Neural crest cell (in vitro differentiated cells): ENCODE measurements around the gene SLC6A16. TPM values are rescaled to one million over a fixed set of nuclear protein-coding genes. Genes with fewer than 3 reads are reported as not detected.
"Not testable (repeated sequence)": the region's sequence is repeated elsewhere in the genome, so short reads cannot be mapped to it uniquely, and the experiment has no call there.

Source experiments
- DNase-seq: peaks from one replicate; pipeline ENCODE4 v3.0.0; 2021; ENCODE audit warnings: low read depth, mixed read lengths, low spot score
- H3K27ac Mint-ChIP-seq: one replicate; pipeline ENCODE4 v1.8.0; 2021; ENCODE audit warnings: mild to moderate bottlenecking, mixed read lengths; ENCODE audit not compliant: unreplicated experiment
- H3K27me3 Mint-ChIP-seq: 2 replicates; pipeline ENCODE4 v1.8.0; 2021; ENCODE audit warnings: low read depth, mild to moderate bottlenecking, mixed read lengths
- H3K36me3 Mint-ChIP-seq: 2 replicates; pipeline ENCODE4 v1.8.0; 2021; ENCODE audit warnings: low read depth, mild to moderate bottlenecking, mixed read lengths
- H3K4me1 Mint-ChIP-seq: 2 replicates; pipeline ENCODE4 v1.8.0; 2021; ENCODE audit warnings: mixed read lengths
- H3K4me3 Mint-ChIP-seq: one replicate; pipeline ENCODE4 v1.8.0; 2021; ENCODE audit warnings: mild to moderate bottlenecking, mixed read lengths
- H3K9me3 Mint-ChIP-seq: 2 replicates; pipeline ENCODE4 v1.8.0; 2021; ENCODE audit warnings: mixed read lengths
- CTCF ChIP-seq: fragments of 200-600 bp; sonication (generic); conservative IDR thresholded peaks from 2 replicates; pipeline ENCODE4 v1.5.0; 2021; ENCODE audit warnings: antibody characterized with exemption, mild to moderate bottlenecking
- long read RNA-seq: library from polyadenylated mRNA; unstranded; transcript quantifications from one replicate; pipeline ENCODE4 v2.0.0, GENCODE V29; 2020
- total RNA-seq: library from RNA; stranded (reverse); gene quantifications from 2 replicates; pipeline ENCODE4 v1.2.1, GENCODE V29; 2021

SLC6A16 gene
- total RNA-seq: 7.4 and 9.4 TPM in 2 replicates
- long read RNA-seq: 0 reads

- no peak for DNase-seq
- peaks cover 54% of the 10 kb centered on the region for H3K36me3 Mint-ChIP-seq
- H3K4me1 Mint-ChIP-seq: peaks cover 5% of the 10 kb centered on the region
- H3K4me3 Mint-ChIP-seq: peak within 1 kb of the TSS; percentile 60
- no peak for TF ChIP-seq CTCF
- peak within 1 kb of the TSS; percentile 35 for H3K27ac Mint-ChIP-seq
- H3K27me3 Mint-ChIP-seq: no peaks in the 10 kb centered on the region
- H3K9me3 Mint-ChIP-seq: peaks cover 9% of the 10 kb centered on the region
These were observed at the start of gene SLC6A16 for GRCh38 chr19:49324801-49325576. Gene SLC6A16, minus strand, starts transcription at chr19:49325191. Its CDS starts 13,844 bp downstream, at chr19:49311347.

GRCh38 chr19:49373174-49373573 lies 48.2 kb upstream of the SLC6A16 start:
- H3K27ac Mint-ChIP-seq, DNase-seq, H3K36me3 Mint-ChIP-seq, H3K4me1 Mint-ChIP-seq, H3K9me3 Mint-ChIP-seq, H3K27me3 Mint-ChIP-seq, H3K4me3 Mint-ChIP-seq: not testable (repeated sequence)

GRCh38 chr19:49371184-49371583 lies 46.2 kb upstream of the SLC6A16 start:
- Mint-ChIP-seq H3K4me1 (no peaks in the 10 kb centered on the region), H3K27ac (no peak overlapping the region), H3K9me3 (peaks cover 3% of the 10 kb centered on the region), H3K36me3 (no peaks in the 10 kb centered on the region), H3K4me3 (no peak overlapping the region), H3K27me3 (peaks cover 2% of the 10 kb centered on the region)
- DNase-seq: no peak
- no peak for TF ChIP-seq CTCF

GRCh38 chr19:49368711-49369358 lies 43.8 kb upstream of the SLC6A16 start:
- no peaks in the 10 kb centered on the region for H3K4me1 Mint-ChIP-seq
- H3K9me3 Mint-ChIP-seq: peaks cover 3% of the 10 kb centered on the region
- H3K27ac Mint-ChIP-seq: no peak overlapping the region
- TF ChIP-seq CTCF: no peak
- H3K4me3 Mint-ChIP-seq: no peak overlapping the region
- no peak for DNase-seq
- no peaks in the 10 kb centered on the region for H3K27me3 Mint-ChIP-seq
- H3K36me3 Mint-ChIP-seq: no peaks in the 10 kb centered on the region

- no peak overlapping the region for H3K27ac Mint-ChIP-seq
- no peak for TF ChIP-seq CTCF
- no peak for DNase-seq
- no peak overlapping the region for H3K4me3 Mint-ChIP-seq
- no peaks in the 10 kb centered on the region for H3K9me3 Mint-ChIP-seq
- H3K27me3 Mint-ChIP-seq: peaks cover 2% of the 10 kb centered on the region
- H3K36me3 Mint-ChIP-seq: no peaks in the 10 kb centered on the region
- H3K4me1 Mint-ChIP-seq: peaks cover 5% of the 10 kb centered on the region
These were observed 41.1 kb upstream of the SLC6A16 start for GRCh38 chr19:49366110-49366509.
